Inferior parietal cortex (tissue), 1 donor: ENCODE data around the gene BLOC1S1.

Experiments used
- DNase-seq: peaks from one replicate; pipeline ENCODE4 v3.0.0-alpha.2; 2016; ENCODE audit errors: extremely low spot score

BLOC1S1 gene

DNA sequence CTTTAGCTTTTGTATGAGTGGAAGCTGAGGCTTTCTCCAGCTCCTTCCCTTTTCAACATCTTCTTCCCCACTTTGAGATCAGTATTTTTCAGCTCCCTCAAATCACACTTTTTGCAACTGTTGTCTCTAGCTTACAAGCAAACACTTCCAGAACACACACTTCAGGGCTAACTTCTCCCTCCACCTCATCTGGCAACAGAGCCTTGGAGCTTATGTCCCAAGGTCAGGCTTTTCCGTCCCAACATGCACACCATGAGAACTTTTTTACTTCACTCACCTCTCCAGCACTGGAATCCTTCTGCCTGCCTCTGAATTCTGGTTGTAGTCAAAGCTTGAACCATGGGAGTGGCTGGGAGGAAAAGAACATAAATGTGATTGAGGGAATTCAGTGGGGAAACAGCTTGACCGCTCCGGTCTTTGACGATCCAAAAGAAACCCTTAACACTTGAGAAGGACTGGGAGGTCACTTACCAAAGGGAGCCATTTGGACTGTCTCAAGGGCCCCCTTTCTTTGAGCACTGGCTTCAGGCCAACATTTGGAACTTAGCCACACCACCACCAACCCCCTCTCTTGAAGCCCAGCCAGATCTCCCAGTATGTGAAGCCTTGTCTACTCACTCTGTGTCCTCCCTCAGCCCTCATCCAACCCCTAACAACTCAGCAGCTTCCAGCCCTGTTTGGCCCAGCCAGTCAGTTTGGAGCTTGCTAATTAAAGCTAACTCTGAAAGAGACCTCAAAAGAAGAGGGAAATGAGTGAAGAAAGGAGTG, 3.9 kb upstream of the BLOC1S1 start:
- DNase-seq, result no peak

- DNase-seq, result no peak
Observed at GRCh38 chr12:55712700-55713415, 3.0 kb upstream of the BLOC1S1 start.

DNA sequence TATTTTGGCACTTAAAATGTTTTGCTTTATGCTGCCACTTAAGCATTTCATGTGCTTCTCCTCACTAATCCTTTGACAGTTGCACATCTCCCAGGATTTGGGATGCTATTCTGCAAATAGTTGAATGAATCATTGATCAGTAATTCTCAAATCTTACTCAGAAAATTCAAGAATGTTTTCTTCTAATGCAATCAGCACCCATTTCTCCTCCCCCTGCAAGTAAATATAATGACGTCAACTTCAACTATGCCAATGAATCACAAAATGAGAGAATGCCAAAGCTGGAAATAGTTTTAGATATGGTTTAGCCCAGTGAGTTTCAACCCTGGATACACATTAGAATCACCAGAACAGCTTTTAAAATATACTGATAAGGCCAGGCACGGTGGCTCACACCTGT, 2.1 kb upstream of the BLOC1S1 start:
- no peak for DNase-seq

GRCh38 chr12:55715169-55715764, 579 bp upstream of the BLOC1S1 start:
- no peak for DNase-seq

DNA sequence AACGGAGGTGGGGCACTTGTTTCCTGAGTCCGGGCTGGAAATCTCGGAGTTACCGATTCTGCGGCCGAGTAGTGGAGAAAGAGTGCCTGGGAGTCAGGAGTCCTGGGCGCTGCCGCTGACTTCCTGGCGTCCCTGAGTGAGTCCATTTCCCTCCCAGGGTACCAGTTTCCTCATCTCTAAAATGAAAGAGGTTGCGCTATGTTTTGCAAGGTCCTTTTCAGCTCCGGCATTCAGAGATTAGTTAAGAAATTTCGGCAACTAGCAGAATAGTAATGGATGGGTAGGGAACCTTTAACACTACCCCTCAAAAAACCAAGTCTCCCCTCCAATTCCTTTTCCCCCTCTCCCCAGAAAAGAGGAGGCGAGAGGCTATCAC, 724 bp downstream of the BLOC1S1 start:
- no peak for DNase-seq

- DNase-seq, result no peak
Observed at GRCh38 chr12:55717011-55718007, 1.5 kb downstream of the BLOC1S1 start.

GRCh38 chr12:55718015-55718414, 2.2 kb downstream of the BLOC1S1 start:
- DNase-seq, result no peak

GRCh38 chr12:55718624-55719275, 2.9 kb downstream of the BLOC1S1 start:
- DNase-seq, result no peak

- no peak for DNase-seq
Observed at GRCh38 chr12:55719371-55719770, 3.5 kb downstream of the BLOC1S1 start.

DNA sequence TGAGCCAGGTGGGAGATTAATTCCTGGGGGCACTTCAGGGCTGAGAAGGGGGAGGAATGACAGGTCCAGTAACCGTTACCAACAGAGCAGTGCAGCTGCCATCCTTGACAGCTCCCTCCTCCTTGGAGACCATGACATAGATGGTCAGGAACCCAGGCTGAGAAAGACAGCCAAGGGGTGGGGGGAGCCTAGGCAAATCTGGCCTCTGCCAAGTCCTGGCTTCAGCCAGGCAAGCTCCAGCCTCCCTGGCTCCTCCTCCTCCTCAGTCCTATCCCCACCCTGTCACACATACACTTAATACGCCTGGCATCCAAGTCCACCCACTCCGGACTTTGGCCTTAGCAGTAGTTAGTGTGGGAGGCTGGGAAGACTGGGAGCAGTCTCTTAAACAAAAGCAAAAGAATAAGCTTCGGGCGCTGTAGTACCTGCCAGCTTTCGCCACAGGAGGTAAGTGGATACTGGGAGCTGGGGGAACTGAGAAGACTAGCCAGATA, 4.3 kb downstream of the BLOC1S1 start, which contains the start of gene RDH5:
TSS of gene RDH5 (plus strand) at position 323 of the 494 bp plus-strand sequence. CDS start 792 bp downstream, outside the sequence.
- DNase-seq, result no peak

DNA sequence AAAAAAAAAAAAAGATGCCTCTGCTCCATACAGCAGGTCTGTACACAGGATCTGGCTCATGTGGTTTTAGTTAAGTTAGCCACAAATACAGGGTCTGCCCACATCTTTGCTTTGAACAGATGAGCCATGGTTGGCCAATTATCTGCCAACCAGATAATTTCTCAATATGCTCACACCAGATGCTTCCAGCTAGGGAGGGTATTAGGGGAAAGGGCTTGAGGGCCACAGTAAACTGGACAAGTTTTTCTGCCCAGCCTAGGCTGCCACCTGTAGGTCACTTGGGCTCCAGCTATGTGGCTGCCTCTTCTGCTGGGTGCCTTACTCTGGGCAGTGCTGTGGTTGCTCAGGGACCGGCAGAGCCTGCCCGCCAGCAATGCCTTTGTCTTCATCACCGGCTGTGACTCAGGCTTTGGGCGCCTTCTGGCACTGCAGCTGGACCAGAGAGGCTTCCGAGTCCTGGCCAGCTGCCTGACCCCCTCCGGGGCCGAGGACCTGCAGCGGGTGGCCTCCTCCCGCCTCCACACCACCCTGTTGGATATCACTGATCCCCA, 5.1 kb downstream of the BLOC1S1 start:
- DNase-seq, result no peak

- no peak for DNase-seq
Observed at GRCh38 chr12:55721601-55722213, 5.9 kb downstream of the BLOC1S1 start.

- no peak for DNase-seq
Observed at GRCh38 chr12:55722948-55723347, 7.1 kb downstream of the BLOC1S1 start.

- no peak for DNase-seq
Observed at GRCh38 chr12:55723516-55724225, 7.8 kb downstream of the BLOC1S1 start.

DNA sequence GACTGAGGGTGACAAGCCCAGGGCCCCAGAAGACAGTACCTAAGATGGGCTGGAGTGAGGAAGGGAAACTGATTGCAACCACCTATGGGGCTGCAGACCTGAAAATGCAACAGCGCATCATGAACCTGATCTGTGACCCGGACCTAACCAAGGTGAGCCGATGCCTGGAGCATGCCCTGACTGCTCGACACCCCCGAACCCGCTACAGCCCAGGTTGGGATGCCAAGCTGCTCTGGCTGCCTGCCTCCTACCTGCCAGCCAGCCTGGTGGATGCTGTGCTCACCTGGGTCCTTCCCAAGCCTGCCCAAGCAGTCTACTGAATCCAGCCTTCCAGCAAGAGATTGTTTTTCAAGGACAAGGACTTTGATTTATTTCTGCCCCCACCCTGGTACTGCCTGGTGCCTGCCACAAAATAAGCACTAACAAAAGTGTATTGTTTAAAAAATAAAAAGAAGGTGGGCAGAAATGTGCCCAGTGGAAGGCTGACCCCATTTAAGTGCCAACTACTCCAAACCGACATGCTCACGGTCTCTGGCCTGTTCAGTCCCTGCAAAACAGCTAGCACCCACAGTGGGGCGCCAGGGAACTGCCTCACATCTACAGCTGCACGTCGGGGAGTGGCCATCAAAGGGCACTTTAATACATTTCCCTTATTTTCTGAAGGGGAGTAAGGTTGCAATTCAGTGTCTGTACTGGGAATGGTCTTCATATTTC, 8.5 kb downstream of the BLOC1S1 start:
- no peak for DNase-seq

DNA sequence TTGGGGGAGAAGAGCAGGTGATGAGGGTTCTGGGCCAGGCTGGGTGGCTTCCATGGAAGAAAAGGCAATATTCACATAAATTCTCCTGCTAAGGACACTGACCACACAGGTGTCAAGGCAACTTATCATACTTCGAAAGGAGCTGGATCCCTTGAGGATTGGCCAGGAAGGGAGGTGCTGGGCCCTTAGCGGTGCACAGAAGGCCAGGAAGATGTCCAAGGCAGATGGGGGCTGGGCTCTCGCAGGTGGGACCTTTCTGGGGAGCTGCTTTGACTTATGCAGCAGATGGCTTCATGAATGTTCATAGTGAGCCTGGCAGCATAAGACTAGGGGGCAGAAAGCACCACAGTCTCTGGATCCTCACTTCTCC, 9.1 kb downstream of the BLOC1S1 start:
- no peak for DNase-seq

- no peak for DNase-seq
Observed at GRCh38 chr12:55725556-55725955, 9.7 kb downstream of the BLOC1S1 start.

DNA sequence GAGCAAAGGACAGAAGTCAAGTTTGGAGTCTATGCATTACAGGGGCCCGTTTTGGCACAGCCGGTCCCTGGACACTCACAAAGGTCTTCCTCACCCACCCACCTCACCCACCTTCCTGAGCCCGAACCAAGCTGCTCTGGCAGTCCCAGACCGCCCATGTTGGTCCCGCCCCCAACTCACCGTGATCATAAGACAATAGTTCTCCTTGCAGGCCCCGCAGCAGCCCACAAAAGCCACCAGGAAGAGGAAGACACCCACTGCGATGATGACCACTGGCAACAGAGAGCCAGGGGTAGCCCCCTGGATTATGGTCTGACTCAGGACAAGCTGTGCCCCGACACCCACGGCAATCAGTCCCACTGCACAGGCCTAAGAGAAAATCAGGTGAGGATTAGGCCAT, 11.1 kb downstream of the BLOC1S1 start:
- DNase-seq, result no peak

GRCh38 chr12:55727643-55728185, 11.9 kb downstream of the BLOC1S1 start:
- DNase-seq, result no peak
